DND-41 (cell line): ENCODE measurements around the gene SYT9.

Experiments
- ATAC-seq: fragments of 200-7000 bp; cut with Tn5 transposase; 3 replicates; pipeline ENCODE4 v1.9.1; 2021; ENCODE audit warnings: low read depth; ENCODE audit not compliant: insufficient read depth
- DNase-seq: peaks from one replicate; pipeline ENCODE4 v3.0.0-alpha.2; 2020
- H2AFZ ChIP-seq: 2 replicates; pipeline ENCODE4 v1.6.0; 2012; ENCODE audit warnings: low read depth, low read length
- H3K27ac ChIP-seq: 2 replicates; pipeline ENCODE4 v1.5.1; 2012; ENCODE audit warnings: low read length, inconsistent platforms
- H3K27me3 ChIP-seq: fragments of 200-600 bp; sonication (generic); 2 replicates; pipeline ENCODE4 v1.6.0; 2012; ENCODE audit warnings: low read length, mild to moderate bottlenecking, inconsistent platforms; ENCODE audit not compliant: insufficient read depth, poor library complexity
- H3K36me3 ChIP-seq: 2 replicates; pipeline ENCODE4 v1.5.1; 2012; ENCODE audit warnings: low read length, inconsistent platforms; ENCODE audit not compliant: insufficient read depth
- H3K4me1 ChIP-seq: 2 replicates; pipeline ENCODE4 v1.5.1; 2012; ENCODE audit warnings: mild to moderate bottlenecking, low read length; ENCODE audit not compliant: insufficient read depth
- H3K4me2 ChIP-seq: 2 replicates; pipeline ENCODE4 v1.6.0; 2012; ENCODE audit warnings: mild to moderate bottlenecking, moderate library complexity, low read length, inconsistent platforms; ENCODE audit not compliant: insufficient read depth
- H3K4me3 ChIP-seq, 2 experiments: fragments of 200-600 bp in 1 of 2; shearing (Covaris generic) in 1 of 2; 2 replicates each; pipeline ENCODE4 v1.5.1; 2012 to 2016; ENCODE audit warnings: inconsistent platforms in 2 of 2, low read length in 2 of 2, mild to moderate bottlenecking in 2 of 2, low read depth in 1 of 2, moderate library complexity in 1 of 2
- H3K79me2 ChIP-seq: 2 replicates; pipeline ENCODE4 v1.6.0; 2012; ENCODE audit warnings: low read length, inconsistent platforms; ENCODE audit not compliant: insufficient read depth
- H3K9ac ChIP-seq: 2 replicates; pipeline ENCODE4 v1.6.0; 2012; ENCODE audit warnings: low read depth, mild to moderate bottlenecking, inconsistent platforms, low read length, moderate library complexity
- H3K9me3 ChIP-seq: 2 replicates; pipeline ENCODE4 v1.5.1; 2012; ENCODE audit warnings: low read length, moderate library complexity, mild to moderate bottlenecking, inconsistent platforms; ENCODE audit not compliant: insufficient read depth, severe bottlenecking
- H4K20me1 ChIP-seq: 2 replicates; pipeline ENCODE4 v1.6.0; 2012; ENCODE audit warnings: low read length; ENCODE audit not compliant: insufficient read depth
- EZH2 ChIP-seq: IDR thresholded peaks from 3 replicates; pipeline ENCODE4 v1.6.1; 2012; ENCODE audit warnings: borderline replicate concordance, low read depth, mild to moderate bottlenecking, moderate library complexity, low read length, inconsistent platforms; ENCODE audit not compliant: severe bottlenecking
- TF ChIP-seq, protein P1 (sequence below): IDR thresholded peaks from 2 replicates; pipeline ENCODE4 v1.5.1; 2012; ENCODE audit warnings: borderline replicate concordance, low read length, moderate library complexity, mild to moderate bottlenecking; ENCODE audit not compliant: poor library complexity, severe bottlenecking; ENCODE audit errors: extremely low read depth

SYT9 gene

DNA sequence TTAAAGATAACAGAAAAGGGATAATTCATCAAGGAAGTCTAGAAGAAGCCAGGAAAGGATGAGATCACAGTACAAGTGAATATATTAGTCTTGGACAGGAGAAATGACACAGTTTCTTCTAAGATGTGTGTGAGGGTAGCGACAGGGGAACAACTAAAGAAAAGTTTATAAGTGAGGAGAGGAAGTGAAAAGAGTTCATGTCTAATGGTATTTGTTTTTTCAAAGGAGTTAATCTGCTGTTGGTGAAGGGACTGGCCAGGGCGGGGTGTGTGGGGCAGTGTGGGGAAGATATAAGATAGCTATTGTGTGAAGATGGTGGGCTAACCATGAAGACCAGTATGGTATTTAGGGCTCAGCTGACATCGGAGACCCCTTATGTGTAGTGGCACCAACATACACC lies 254.5 kb downstream of the SYT9 start:
- DNase-seq (no peak), ATAC-seq (no peak)
- Histone ChIP-seq H3K9ac (no peak overlapping the region), H3K27me3 (peaks cover 15% of the 10 kb centered on the region), H3K27ac (no peak overlapping the region), H4K20me1 (no peaks in the 10 kb centered on the region), H2AFZ (no peak overlapping the region), H3K4me3 (no peak overlapping the region), H3K36me3 (no peaks in the 10 kb centered on the region), H3K79me2 (no peaks in the 10 kb centered on the region), H3K4me1 (no peaks in the 10 kb centered on the region), H3K4me2 (no peak overlapping the region), H3K9me3 (no peaks in the 10 kb centered on the region)
- no peak for TF ChIP-seq EZH2
- TF ChIP-seq, protein P1, sequence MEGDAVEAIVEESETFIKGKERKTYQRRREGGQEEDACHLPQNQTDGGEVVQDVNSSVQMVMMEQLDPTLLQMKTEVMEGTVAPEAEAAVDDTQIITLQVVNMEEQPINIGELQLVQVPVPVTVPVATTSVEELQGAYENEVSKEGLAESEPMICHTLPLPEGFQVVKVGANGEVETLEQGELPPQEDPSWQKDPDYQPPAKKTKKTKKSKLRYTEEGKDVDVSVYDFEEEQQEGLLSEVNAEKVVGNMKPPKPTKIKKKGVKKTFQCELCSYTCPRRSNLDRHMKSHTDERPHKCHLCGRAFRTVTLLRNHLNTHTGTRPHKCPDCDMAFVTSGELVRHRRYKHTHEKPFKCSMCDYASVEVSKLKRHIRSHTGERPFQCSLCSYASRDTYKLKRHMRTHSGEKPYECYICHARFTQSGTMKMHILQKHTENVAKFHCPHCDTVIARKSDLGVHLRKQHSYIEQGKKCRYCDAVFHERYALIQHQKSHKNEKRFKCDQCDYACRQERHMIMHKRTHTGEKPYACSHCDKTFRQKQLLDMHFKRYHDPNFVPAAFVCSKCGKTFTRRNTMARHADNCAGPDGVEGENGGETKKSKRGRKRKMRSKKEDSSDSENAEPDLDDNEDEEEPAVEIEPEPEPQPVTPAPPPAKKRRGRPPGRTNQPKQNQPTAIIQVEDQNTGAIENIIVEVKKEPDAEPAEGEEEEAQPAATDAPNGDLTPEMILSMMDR: no peak

DNA sequence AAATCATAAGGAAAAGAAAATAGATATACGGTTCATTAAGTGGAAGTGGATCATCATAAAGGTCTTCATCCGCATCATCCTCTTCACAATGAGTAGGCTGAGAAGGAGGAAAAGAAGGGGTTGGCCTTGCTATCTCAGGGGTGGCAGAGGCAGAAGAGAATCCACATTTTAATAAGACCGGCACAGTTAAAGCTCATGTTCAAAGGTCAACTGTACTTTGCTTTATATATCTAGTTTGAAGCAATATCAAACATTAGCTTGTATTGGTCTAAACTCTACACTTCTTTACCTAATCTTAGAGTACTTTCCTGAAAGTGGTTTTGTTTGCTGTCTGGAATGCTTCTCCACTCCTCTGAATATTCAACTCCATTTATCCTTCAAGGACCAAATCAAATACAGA lies 256.4 kb downstream of the SYT9 start:
- no peak overlapping the region for H3K27ac ChIP-seq
- H3K9me3 ChIP-seq: no peaks in the 10 kb centered on the region
- TF ChIP-seq, protein P1: no peak
- no peak for TF ChIP-seq EZH2
- no peak overlapping the region for H3K9ac ChIP-seq
- peaks cover 8% of the 10 kb centered on the region for H3K27me3 ChIP-seq
- no peak overlapping the region for H2AFZ ChIP-seq
- no peak overlapping the region for H3K4me3 ChIP-seq
- H4K20me1 ChIP-seq: no peaks in the 10 kb centered on the region
- H3K4me1 ChIP-seq: no peaks in the 10 kb centered on the region
- ATAC-seq (no peak), DNase-seq (no peak)
- H3K4me2 ChIP-seq: no peak overlapping the region
- no peaks in the 10 kb centered on the region for H3K36me3 ChIP-seq
- H3K79me2 ChIP-seq: no peaks in the 10 kb centered on the region

DNA sequence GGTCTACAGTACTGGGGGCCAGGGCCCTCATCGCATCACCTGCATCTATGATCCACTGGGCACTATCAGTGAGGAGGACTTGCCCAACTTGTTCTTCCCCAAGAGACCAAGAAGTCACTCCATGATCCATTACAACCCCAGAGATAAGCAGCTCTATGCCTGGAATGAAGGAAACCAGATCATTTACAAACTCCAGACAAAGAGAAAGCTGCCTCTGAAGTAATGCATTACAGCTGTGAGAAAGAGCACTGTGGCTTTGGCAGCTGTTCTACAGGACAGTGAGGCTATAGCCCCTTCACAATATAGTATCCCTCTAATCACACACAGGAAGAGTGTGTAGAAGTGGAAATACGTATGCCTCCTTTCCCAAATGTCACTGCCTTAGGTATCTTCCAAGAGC lies 258.3 kb downstream of the SYT9 start:
- no peak for TF ChIP-seq EZH2
- TF ChIP-seq, protein P1: no peak
- H3K9ac ChIP-seq: no peak overlapping the region
- DNase-seq: no peak
- H3K36me3 ChIP-seq: no peaks in the 10 kb centered on the region
- H3K4me2 ChIP-seq: no peak overlapping the region
- H3K4me1 ChIP-seq: no peaks in the 10 kb centered on the region
- H3K27ac ChIP-seq: no peak overlapping the region
- ATAC-seq: no peak
- no peak overlapping the region for H2AFZ ChIP-seq
- H3K9me3 ChIP-seq: no peaks in the 10 kb centered on the region
- H3K27me3 ChIP-seq: peaks cover 8% of the 10 kb centered on the region
- H3K4me3 ChIP-seq: no peak overlapping the region
- H4K20me1 ChIP-seq: no peaks in the 10 kb centered on the region
- no peaks in the 10 kb centered on the region for H3K79me2 ChIP-seq

DNA sequence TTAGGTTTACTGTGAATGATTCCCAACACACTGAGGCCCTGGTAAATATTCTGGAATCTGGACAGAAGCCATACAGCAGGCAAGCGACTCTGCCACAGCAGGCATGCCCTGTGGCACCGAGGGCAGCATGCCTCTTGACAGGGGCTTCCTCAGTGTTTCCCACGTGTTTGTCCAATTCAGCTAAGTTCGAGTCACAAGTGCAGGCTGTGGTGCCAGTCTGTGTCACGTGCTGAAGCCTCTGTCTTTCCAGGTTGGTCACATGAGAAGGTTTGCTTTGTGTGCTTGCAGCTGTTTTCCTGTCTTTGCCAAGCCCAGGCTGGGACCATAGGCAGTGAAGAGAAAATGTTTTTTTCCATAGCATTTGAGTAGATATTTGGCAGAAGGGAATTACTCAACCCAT lies 259.7 kb downstream of the SYT9 start:
- H3K27ac ChIP-seq: no peak overlapping the region
- peaks cover 3% of the 10 kb centered on the region for H3K27me3 ChIP-seq
- H3K9me3 ChIP-seq: no peaks in the 10 kb centered on the region
- H3K4me2 ChIP-seq: no peak overlapping the region
- DNase-seq (no peak), ATAC-seq (no peak)
- H3K79me2 ChIP-seq: no peaks in the 10 kb centered on the region
- no peak overlapping the region for H2AFZ ChIP-seq
- H3K4me3 ChIP-seq: no peak overlapping the region
- H4K20me1 ChIP-seq: no peaks in the 10 kb centered on the region
- no peak overlapping the region for H3K9ac ChIP-seq
- TF ChIP-seq EZH2: no peak
- TF ChIP-seq, protein P1: no peak
- no peaks in the 10 kb centered on the region for H3K36me3 ChIP-seq
- no peaks in the 10 kb centered on the region for H3K4me1 ChIP-seq
